Calu3 (cell line): Measurements from ENCODE around the gene OR5K1. TPM values are rescaled to one million over a fixed set of nuclear protein-coding genes. Genes with fewer than 3 reads are reported as not detected.

Experiments
- Bru-seq: library from RNA; stranded (reverse); fragments of 400-500 nt; gene quantifications from one replicate; lab custom pipeline; 2021; lab: Mats Ljungman, UMichigan
- BruChase-seq, 2 experiments: library from RNA; stranded (reverse); fragments of 400-500 nt; gene quantifications; one replicate each; lab custom pipeline; 2021; lab: Mats Ljungman, UMichigan
- BruUV-seq: library from RNA; stranded (reverse); fragments of 400-500 nt; replicated peaks from 2 replicates; lab custom pipeline; 2021; lab: Mats Ljungman, UMichigan
- CTCF ChIA-PET: fragments of 300-600 bp; sonication (Branson Sonifier 250); formaldehyde crosslinking; loops from one replicate; lab custom pipeline; 2022; ENCODE audit warnings: antibody characterized with exemption; lab: Charles Lee
- DNase-seq: peaks from one replicate; pipeline ENCODE4 v3.0.0; 2022
- H3K27ac Mint-ChIP-seq: one replicate; pipeline ENCODE4 v1.8.0; 2022; ENCODE audit warnings: mixed read lengths; ENCODE audit not compliant: unreplicated experiment
- H3K27me3 Mint-ChIP-seq: one replicate; pipeline ENCODE4 v1.8.0; 2022; ENCODE audit warnings: mixed read lengths; ENCODE audit not compliant: unreplicated experiment
- H3K36me3 Mint-ChIP-seq: one replicate; pipeline ENCODE4 v1.8.0; 2022; ENCODE audit warnings: mild to moderate bottlenecking, moderate library complexity, mixed read lengths; ENCODE audit not compliant: insufficient read depth, unreplicated experiment
- H3K4me1 Mint-ChIP-seq: one replicate; pipeline ENCODE4 v1.8.0; 2022; ENCODE audit warnings: mild to moderate bottlenecking, low read depth, mixed read lengths; ENCODE audit not compliant: unreplicated experiment
- H3K4me3 Mint-ChIP-seq: one replicate; pipeline ENCODE4 v1.8.0; 2022; ENCODE audit warnings: mild to moderate bottlenecking, low read depth, moderate library complexity, mixed read lengths; ENCODE audit not compliant: unreplicated experiment
- H3K9me3 Mint-ChIP-seq: one replicate; pipeline ENCODE4 v1.8.0; 2022; ENCODE audit warnings: low read depth, mixed read lengths; ENCODE audit not compliant: unreplicated experiment
- intact Hi-C: fragments of 100-400 bp; cut with micrococcal nuclease; formaldehyde crosslinking; loops from one replicate; pipeline ENCODE4 v1.10.0; 2022; ENCODE audit not compliant: unreplicated experiment
- long read RNA-seq: library from polyadenylated mRNA; stranded (forward); transcript quantifications from one replicate; pipeline ENCODE4 v2.0.0, GENCODE V29; 2022
- total RNA-seq: library from RNA; stranded (reverse); gene quantifications from 2 replicates; pipeline ENCODE4 v1.2.3, GENCODE V29; 2022
- TF ChIP-seq, protein P1 (sequence below): fragments of 200-600 bp; IDR thresholded peaks from one replicate; pipeline ENCODE4 v1.8.0; 2022; ENCODE audit warnings: antibody characterized with exemption; ENCODE audit not compliant: unreplicated experiment

OR5K1 gene
- total RNA-seq (not detected in 2 replicates), Bru-seq, nascent RNA (not detected), BruChase-seq, experiment 1, labeled RNA remaining after a 6-hour chase (not detected), BruChase-seq, experiment 2, labeled RNA remaining after a 2-hour chase (percentile 5 among the genes with signal in this experiment)
- long read RNA-seq: 0 reads

DNA sequence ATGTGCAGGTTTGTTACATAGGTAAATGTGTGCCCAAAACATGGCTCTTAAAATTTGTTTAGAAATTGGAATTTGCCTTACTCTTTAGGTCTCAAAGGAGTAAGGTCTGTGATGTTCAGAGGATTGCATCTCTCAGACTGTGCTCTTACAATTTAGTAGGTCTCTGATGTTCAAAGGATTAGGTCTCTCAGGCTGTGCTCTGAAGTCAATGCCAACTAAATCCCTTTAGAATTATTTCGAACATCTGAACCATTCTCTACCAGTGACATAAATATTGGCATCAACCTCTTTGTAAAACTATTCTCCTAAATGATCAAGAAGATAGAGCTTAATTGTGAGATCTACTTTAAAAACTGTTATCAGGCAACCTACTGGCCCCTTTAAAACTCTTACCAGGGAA, at the start of gene OR5K1:
Gene OR5K1 (plus strand): TSS at position 301 of the 400 bp plus-strand sequence. CDS start 6,376 bp downstream, outside the sequence.
- CTCF ChIA-PET: no interaction called here

DNA sequence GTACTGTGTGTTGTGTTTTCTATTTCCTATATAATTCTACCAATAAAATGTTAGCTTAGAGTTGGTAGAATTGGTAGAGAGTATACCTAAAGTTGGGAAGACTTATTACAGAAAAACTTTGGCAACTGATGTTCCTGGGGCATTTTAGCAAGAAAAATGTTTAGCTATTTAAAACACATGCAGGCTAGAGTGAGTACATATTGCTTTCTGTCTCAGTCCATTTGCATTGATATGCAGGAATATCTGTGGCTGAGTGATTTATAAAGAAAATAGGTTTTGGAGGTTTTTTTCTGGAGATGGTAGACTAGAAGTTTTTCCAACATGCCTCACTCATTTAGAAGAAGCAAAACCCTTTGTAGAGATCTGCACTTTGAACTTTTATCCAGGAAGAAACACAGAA, 30.4 kb upstream of the OR5K1 start:
- no peak overlapping the region for H3K27ac Mint-ChIP-seq
- no peak overlapping the region for H3K4me3 Mint-ChIP-seq
- peaks cover 4% of the 10 kb centered on the region for H3K9me3 Mint-ChIP-seq
- no peaks in the 10 kb centered on the region for H3K36me3 Mint-ChIP-seq
- CTCF ChIA-PET: no interaction called here
- TF ChIP-seq, protein P1, sequence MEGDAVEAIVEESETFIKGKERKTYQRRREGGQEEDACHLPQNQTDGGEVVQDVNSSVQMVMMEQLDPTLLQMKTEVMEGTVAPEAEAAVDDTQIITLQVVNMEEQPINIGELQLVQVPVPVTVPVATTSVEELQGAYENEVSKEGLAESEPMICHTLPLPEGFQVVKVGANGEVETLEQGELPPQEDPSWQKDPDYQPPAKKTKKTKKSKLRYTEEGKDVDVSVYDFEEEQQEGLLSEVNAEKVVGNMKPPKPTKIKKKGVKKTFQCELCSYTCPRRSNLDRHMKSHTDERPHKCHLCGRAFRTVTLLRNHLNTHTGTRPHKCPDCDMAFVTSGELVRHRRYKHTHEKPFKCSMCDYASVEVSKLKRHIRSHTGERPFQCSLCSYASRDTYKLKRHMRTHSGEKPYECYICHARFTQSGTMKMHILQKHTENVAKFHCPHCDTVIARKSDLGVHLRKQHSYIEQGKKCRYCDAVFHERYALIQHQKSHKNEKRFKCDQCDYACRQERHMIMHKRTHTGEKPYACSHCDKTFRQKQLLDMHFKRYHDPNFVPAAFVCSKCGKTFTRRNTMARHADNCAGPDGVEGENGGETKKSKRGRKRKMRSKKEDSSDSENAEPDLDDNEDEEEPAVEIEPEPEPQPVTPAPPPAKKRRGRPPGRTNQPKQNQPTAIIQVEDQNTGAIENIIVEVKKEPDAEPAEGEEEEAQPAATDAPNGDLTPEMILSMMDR: no peak
- H3K27me3 Mint-ChIP-seq: no peaks in the 10 kb centered on the region
- intact Hi-C loops: no loop called here
- no peak for DNase-seq
- BruUV-seq: no TSS peak
- H3K4me1 Mint-ChIP-seq: no peaks in the 10 kb centered on the region

More for the DNA sequence above, at the start of gene OR5K1:
- Mint-ChIP-seq H3K9me3 (no peaks in the 10 kb centered on the region), H3K4me1 (no peaks in the 10 kb centered on the region), H3K36me3 (no peaks in the 10 kb centered on the region), H3K27me3 (no peaks in the 10 kb centered on the region), H3K27ac (no peak within 1 kb of the TSS), H3K4me3 (no peak within 1 kb of the TSS)
- TF ChIP-seq, protein P1: no peak
- intact Hi-C loops: no loop called here
- no peak for DNase-seq
- no TSS peak for BruUV-seq

DNA sequence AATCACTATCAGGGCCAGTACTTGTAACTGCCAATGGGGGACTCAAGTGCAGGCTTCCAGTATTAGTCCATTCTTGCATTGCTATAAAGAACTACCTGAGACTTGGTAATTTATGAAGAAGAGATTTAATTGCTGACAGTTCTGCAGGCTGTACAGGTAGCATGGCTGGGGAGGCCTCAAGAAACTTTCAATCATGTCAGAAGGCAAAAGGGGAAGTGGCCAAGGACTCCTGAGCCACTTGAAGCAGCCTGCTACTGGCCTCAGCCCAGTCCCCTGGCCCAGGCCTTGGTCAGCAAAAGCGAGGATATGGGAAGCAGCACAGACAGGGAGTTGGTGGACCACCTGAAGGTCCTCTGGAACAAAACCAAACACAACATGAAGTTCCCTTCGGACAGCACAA, 29.2 kb upstream of the OR5K1 start:
- no peak for DNase-seq
- CTCF ChIA-PET: no interaction called here
- H3K4me1 Mint-ChIP-seq: no peaks in the 10 kb centered on the region
- H3K27ac Mint-ChIP-seq: no peak overlapping the region
- H3K4me3 Mint-ChIP-seq: no peak overlapping the region
- H3K27me3 Mint-ChIP-seq: no peaks in the 10 kb centered on the region
- intact Hi-C loops: no loop called here
- TF ChIP-seq, protein P1: no peak
- H3K36me3 Mint-ChIP-seq: no peaks in the 10 kb centered on the region
- no TSS peak for BruUV-seq
- H3K9me3 Mint-ChIP-seq: peaks cover 4% of the 10 kb centered on the region

DNA sequence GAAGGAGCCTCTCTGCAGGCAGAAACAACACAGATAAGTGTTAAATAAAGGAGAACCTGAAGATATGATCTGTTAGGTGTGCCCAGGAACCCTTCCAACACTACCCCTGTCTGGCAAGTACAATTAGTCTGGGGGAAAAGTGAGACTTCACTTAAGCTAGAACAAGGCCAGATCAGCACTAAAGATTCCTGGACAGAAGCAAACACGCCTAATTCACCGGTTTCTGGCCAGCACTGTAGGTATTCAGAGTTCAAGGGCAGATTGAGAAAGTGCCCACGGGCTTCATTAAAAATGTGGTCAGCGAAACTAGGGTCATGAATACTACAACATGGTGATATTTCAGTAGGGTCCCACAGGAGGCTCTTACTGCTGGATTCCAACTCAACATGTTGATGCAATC, 28.6 kb upstream of the OR5K1 start:
- TF ChIP-seq, protein P1: no peak
- CTCF ChIA-PET: no interaction called here
- no peaks in the 10 kb centered on the region for H3K9me3 Mint-ChIP-seq
- no peaks in the 10 kb centered on the region for H3K4me1 Mint-ChIP-seq
- no TSS peak for BruUV-seq
- no peak overlapping the region for H3K27ac Mint-ChIP-seq
- no peaks in the 10 kb centered on the region for H3K27me3 Mint-ChIP-seq
- no peak for DNase-seq
- no peaks in the 10 kb centered on the region for H3K36me3 Mint-ChIP-seq
- no peak overlapping the region for H3K4me3 Mint-ChIP-seq
- intact Hi-C loops: no loop called here
